ENCODE measurements around the gene COL6A1. TPM values are rescaled to one million over a fixed set of nuclear protein-coding genes. Genes with fewer than 3 reads are reported as not detected.

COL6A1 gene
- total and polyA plus RNA-seq, 4 experiments from 2014 or later = 0.87 to 6.0 (median 5.2) TPM; not detected in 1

DNA sequence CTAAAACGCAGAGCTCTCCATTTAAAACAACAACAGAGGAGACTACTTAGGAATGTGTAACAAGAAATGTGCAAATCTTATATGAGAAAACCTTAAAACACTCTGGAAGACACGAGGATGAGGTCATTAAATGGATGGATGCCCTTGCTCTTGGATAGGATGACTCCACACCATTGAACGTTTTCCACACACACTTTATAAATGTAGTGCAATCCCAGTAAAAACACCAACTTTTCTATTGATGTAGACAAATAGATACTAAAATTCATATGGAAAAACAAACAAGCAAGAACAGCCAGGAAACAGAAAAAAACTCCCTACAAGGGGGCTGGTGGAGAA is 18.4 kb upstream of the COL6A1 start:
- Histone ChIP-seq H3K4me3 (ENCODE audit: low read length in 2 of 2) (no peak overlapping the region), H3K27me3 (ENCODE audit: insufficient read depth, low read length) (no peaks in the 10 kb centered on the region), H3K4me1 (ENCODE audit: insufficient read depth, low read length) (no peaks in the 10 kb centered on the region), H3K9me3 (ENCODE audit: control insufficient read depth in 1 of 2, low read length in 2 of 2) (no peaks in the 10 kb centered on the region), H3K36me3 (ENCODE audit: insufficient read depth, low read length) (no peaks in the 10 kb centered on the region), H3K27ac (ENCODE audit: low read depth, low read length) (no peak overlapping the region)
- intact Hi-C loops (cut with micrococcal nuclease) = no loop called here
- CTCF ChIA-PET (ENCODE audit: partially characterized antibody) = no interaction called here
- POLR2A ChIA-PET (ENCODE audit: partially characterized antibody) = no interaction called here
- H3K36me3 Mint-ChIP-seq = peaks cover 0 to 23% of the 10 kb centered on the region in 2 donors
- no peak overlapping the region for H3K4me3 Mint-ChIP-seq
- H3K27ac Mint-ChIP-seq = no peak overlapping the region
- peaks cover 0 to 2% (median under 1%) of the 10 kb centered on the region in 4 donors for H3K4me1 Mint-ChIP-seq
- H3K27me3 Mint-ChIP-seq = peaks cover 18 to 21% of the 10 kb centered on the region in 2 donors
- H3K9me3 Mint-ChIP-seq = peaks cover 0 to 46% (median 23%) of the 10 kb centered on the region in 8 donors
- no peak for DNase-seq

DNA sequence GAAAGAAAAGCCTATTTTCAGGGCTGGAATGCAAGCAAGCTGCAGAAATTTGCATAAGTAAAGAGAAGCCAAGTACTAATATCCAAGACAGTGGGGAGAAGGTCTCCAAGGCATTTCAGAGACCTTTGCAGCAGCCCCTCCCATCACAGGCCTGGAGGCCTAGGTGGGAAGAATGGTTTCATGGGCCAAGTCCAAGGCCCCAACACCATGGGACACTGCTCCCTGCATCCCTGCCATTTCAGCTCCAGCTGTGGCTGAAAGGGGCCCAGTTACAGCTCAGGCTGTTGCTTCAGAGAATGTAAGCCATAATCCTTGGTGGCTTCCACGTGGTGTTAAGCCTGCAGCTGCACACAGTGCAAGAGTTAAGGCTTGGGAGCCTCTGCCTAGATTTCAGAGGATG is 16.9 kb upstream of the COL6A1 start:
- H3K4me3 Mint-ChIP-seq = no peak overlapping the region
- no peak overlapping the region for H3K27ac Mint-ChIP-seq
- H3K36me3 ChIP-seq (ENCODE audit: insufficient read depth, low read length) = no peaks in the 10 kb centered on the region
- H3K4me1 Mint-ChIP-seq = no peaks in the 10 kb centered on the region
- POLR2A ChIA-PET (ENCODE audit: partially characterized antibody) = no interaction called here
- H3K27me3 ChIP-seq (ENCODE audit: insufficient read depth, low read length) = no peaks in the 10 kb centered on the region
- peaks cover 0 to 23% of the 10 kb centered on the region in 2 donors for H3K36me3 Mint-ChIP-seq
- no peaks in the 10 kb centered on the region for H3K4me1 ChIP-seq (ENCODE audit: insufficient read depth, low read length)
- no peaks in the 10 kb centered on the region for H3K9me3 ChIP-seq (ENCODE audit: control insufficient read depth in 1 of 2, low read length in 2 of 2)
- H3K27me3 Mint-ChIP-seq = peaks cover 17 to 18% of the 10 kb centered on the region in 2 donors
- H3K27ac ChIP-seq (ENCODE audit: low read depth, low read length) = no peak overlapping the region
- H3K9me3 Mint-ChIP-seq = peaks cover 0 to 46% (median 21%) of the 10 kb centered on the region in 8 donors
- CTCF ChIA-PET (ENCODE audit: partially characterized antibody) = interaction anchor here (1.0 to 1.1 kb wide), 2 partner anchors 9 kb away, joined by 3 to 5 read pairs; no protein-coding TSS in a partner anchor
- no peak for DNase-seq
- H3K4me3 ChIP-seq (ENCODE audit: low read length in 2 of 2) = no peak overlapping the region
- intact Hi-C loops (cut with micrococcal nuclease) = no loop called here

GRCh38 chr21:45965084-45965809 is 16.3 kb upstream of the COL6A1 start:
- Mint-ChIP-seq H3K36me3 (peaks cover 0 to 23% of the 10 kb centered on the region in 2 donors), H3K4me1 (no peaks in the 10 kb centered on the region), H3K27ac (no peak overlapping the region), H3K4me3 (no peak overlapping the region), H3K27me3 (peaks cover 17 to 21% of the 10 kb centered on the region in 2 donors), H3K9me3 (peaks cover 0 to 45% (median 21%) of the 10 kb centered on the region in 8 donors)
- no peak overlapping the region for H3K27ac ChIP-seq (ENCODE audit: low read depth, low read length)
- no peak for DNase-seq
- intact Hi-C loops (cut with micrococcal nuclease) = no loop called here
- no peak overlapping the region for H3K4me3 ChIP-seq (ENCODE audit: low read length in 2 of 2)
- no peaks in the 10 kb centered on the region for H3K36me3 ChIP-seq (ENCODE audit: insufficient read depth, low read length)
- POLR2A ChIA-PET (ENCODE audit: partially characterized antibody) = no interaction called here
- CTCF ChIA-PET (ENCODE audit: partially characterized antibody) = interaction anchor here (1.1 kb wide), 1 partner anchor 8 kb away, joined by 5 read pairs; no protein-coding TSS in a partner anchor
- H3K4me1 ChIP-seq (ENCODE audit: insufficient read depth, low read length) = no peaks in the 10 kb centered on the region
- H3K9me3 ChIP-seq (ENCODE audit: control insufficient read depth in 1 of 2, low read length in 2 of 2) = no peaks in the 10 kb centered on the region
- H3K27me3 ChIP-seq (ENCODE audit: insufficient read depth, low read length) = no peaks in the 10 kb centered on the region

DNA sequence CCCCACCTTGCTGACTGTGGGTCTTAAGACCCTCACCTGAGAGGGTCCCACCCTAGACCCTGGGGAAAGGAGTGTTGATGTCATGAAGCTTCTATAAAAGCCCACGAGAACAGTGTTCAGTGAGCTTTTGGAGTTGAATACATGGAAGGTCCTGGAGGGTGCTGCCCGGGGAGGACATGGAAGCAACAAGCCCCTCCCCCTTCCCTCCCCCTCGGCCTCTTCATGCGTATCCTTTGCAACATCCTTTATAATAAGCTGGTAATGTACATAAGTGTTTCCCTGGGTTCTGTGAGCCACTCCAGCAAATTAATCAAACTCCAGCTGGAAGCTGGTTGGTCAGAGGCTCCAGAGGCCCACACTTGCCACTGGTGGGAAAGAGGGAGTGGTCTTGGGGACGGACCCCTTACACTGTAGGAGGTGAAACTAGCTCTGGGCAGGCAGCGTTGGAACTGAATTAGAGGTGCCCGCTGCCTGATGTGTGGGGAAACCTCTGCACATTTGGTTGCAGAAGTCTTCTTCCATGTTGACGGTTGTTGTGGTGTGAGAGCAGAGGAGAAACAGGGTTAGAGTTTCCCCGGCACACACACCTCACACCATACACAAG is 14.7 kb upstream of the COL6A1 start:
- no peak overlapping the region for H3K4me3 Mint-ChIP-seq
- ChIA-PET POLR2A (ENCODE audit: partially characterized antibody) (no interaction called here), CTCF (ENCODE audit: partially characterized antibody) (no interaction called here)
- Histone ChIP-seq H3K4me1 (ENCODE audit: insufficient read depth, low read length) (no peaks in the 10 kb centered on the region), H3K4me3 (ENCODE audit: low read length in 2 of 2) (no peak overlapping the region), H3K9me3 (ENCODE audit: control insufficient read depth in 1 of 2, low read length in 2 of 2) (no peaks in the 10 kb centered on the region), H3K27ac (ENCODE audit: low read depth, low read length) (no peak overlapping the region), H3K36me3 (ENCODE audit: insufficient read depth, low read length) (no peaks in the 10 kb centered on the region), H3K27me3 (ENCODE audit: insufficient read depth, low read length) (peaks cover 6% of the 10 kb centered on the region)
- peaks cover 0 to 21% of the 10 kb centered on the region in 2 donors for H3K36me3 Mint-ChIP-seq
- H3K4me1 Mint-ChIP-seq = no peaks in the 10 kb centered on the region
- H3K9me3 Mint-ChIP-seq = peaks cover 0 to 29% (median 14%) of the 10 kb centered on the region in 8 donors
- no peak for DNase-seq
- peaks cover 9 to 13% of the 10 kb centered on the region in 2 donors for H3K27me3 Mint-ChIP-seq
- intact Hi-C loops (cut with micrococcal nuclease) = no loop called here
- H3K27ac Mint-ChIP-seq = no peak overlapping the region

- Histone ChIP-seq H3K27me3 (ENCODE audit: insufficient read depth, low read length) (peaks cover 34% of the 10 kb centered on the region), H3K27ac (ENCODE audit: low read depth, low read length) (no peak overlapping the region)
These were observed 11.5 kb upstream of the COL6A1 start for GRCh38 chr21:45969921-45970673.

DNA sequence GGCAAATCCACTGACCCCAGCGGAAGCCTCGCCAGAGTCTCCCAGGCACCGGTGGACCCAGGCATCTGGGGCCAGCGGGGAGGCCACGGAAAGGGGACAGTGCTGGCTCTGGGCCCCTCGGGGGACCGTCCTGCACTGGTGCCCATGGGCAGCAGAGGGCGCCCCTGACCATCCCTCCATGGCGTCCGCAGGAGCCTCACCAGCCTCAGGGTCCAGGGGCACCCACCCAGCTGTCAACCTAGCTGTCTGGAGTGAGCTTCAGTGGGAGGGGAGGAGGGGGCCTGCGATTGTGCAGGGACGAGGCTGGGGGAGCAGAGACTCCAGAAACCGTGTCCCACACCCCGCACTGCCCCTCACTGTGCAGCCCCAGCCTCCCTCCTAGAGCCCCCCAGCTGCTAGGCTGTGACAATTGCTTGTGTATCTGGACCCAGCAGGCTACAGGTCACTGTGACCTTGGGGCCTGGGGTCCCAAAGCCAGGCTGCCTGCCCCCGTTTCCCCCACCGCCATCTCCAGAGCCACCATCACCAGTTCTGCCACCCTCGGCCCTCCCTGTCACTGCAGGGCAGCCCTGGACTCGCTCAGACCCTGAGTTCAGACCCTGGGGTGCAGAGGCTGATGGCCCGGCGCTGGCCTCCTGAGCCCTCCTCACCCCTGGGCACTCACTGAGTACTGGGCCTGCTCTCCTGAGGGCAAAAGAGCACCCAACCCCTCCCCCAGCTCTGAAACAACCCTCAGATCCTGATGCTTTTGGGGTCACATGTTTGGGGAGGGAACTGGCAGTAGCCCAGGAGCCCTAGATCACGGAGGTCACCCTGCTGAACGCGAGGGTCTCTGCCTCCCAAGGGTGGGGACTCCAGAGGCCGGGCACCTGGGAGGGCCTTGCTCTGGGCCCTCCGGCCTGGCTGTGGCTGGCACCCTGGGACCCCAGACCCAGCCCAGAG is 10.6 kb upstream of the COL6A1 start:
- Mint-ChIP-seq H3K27ac (no peak overlapping the region), H3K36me3 (no peaks in the 10 kb centered on the region), H3K4me3 (no peak overlapping the region), H3K27me3 (peaks cover 8 to 18% of the 10 kb centered on the region in 2 donors), H3K4me1 (peaks cover 2 to 25% (median 7%) of the 10 kb centered on the region in 4 donors), H3K9me3 (no peaks in the 10 kb centered on the region)
- Histone ChIP-seq H3K4me3 (ENCODE audit: low read length in 2 of 2) (no peak overlapping the region), H3K36me3 (ENCODE audit: insufficient read depth, low read length) (no peaks in the 10 kb centered on the region), H3K27me3 (ENCODE audit: insufficient read depth, low read length) (peaks cover 35% of the 10 kb centered on the region), H3K4me1 (ENCODE audit: insufficient read depth, low read length) (peaks cover 34% of the 10 kb centered on the region), H3K9me3 (ENCODE audit: control insufficient read depth in 1 of 2, low read length in 2 of 2) (no peaks in the 10 kb centered on the region), H3K27ac (ENCODE audit: low read depth, low read length) (no peak overlapping the region)
- ChIA-PET CTCF (ENCODE audit: partially characterized antibody) (interaction anchor here (1.0 to 1.4 kb wide), 2 partner anchors 11 kb away, joined by 4 to 5 read pairs; partner anchors contain the start of gene COL6A1), POLR2A (ENCODE audit: partially characterized antibody) (no interaction called here)
- peak in 3 of 5 donors; percentile 17 to 26 (median 24) for DNase-seq
- intact Hi-C loops (cut with micrococcal nuclease) = loop anchor here (5.0 to 10.0 kb wide), 4 partner anchors 126 to 354 kb away; partner anchors contain the start of genes C21orf58, COL6A2, LSS and MCM3AP

More at GRCh38 chr21:45969921-45970673, 11.5 kb upstream of the COL6A1 start:
- H3K4me3 ChIP-seq (ENCODE audit: low read length in 2 of 2) = no peak overlapping the region
- peaks cover 6 to 12% of the 10 kb centered on the region in 2 donors for H3K27me3 Mint-ChIP-seq
- peaks cover 0 to 4% of the 10 kb centered on the region in 2 donors for H3K36me3 Mint-ChIP-seq
- ChIA-PET CTCF (ENCODE audit: partially characterized antibody) (interaction anchor here (1.3 to 1.4 kb wide), 2 partner anchors 11 to 16 kb away, joined by 4 to 5 read pairs; partner anchors contain the start of gene COL6A1), POLR2A (ENCODE audit: partially characterized antibody) (no interaction called here)
- no peak overlapping the region for H3K27ac Mint-ChIP-seq
- H3K4me1 Mint-ChIP-seq = peaks cover 0 to 18% (median 3%) of the 10 kb centered on the region in 4 donors
- H3K9me3 Mint-ChIP-seq = peaks cover 0 to 7% (median 0%) of the 10 kb centered on the region in 8 donors
- H3K9me3 ChIP-seq (ENCODE audit: control insufficient read depth in 1 of 2, low read length in 2 of 2) = no peaks in the 10 kb centered on the region
- no peaks in the 10 kb centered on the region for H3K36me3 ChIP-seq (ENCODE audit: insufficient read depth, low read length)
- intact Hi-C loops (cut with micrococcal nuclease) = loop anchor here (5.0 to 10.0 kb wide), 4 partner anchors 127 to 355 kb away; partner anchors contain the start of genes C21orf58, COL6A2, LSS and MCM3AP
- DNase-seq = no peak
- peaks cover 30% of the 10 kb centered on the region for H3K4me1 ChIP-seq (ENCODE audit: insufficient read depth, low read length)
- H3K4me3 Mint-ChIP-seq = no peak overlapping the region
